Activated CD4-positive, alpha-beta T cell treated with anti-CD3 and anti-CD28 coated beads, Interleukin-10, Interleukin-2, amounts not matched to agents 100 ng/mL and 50 ng/mL, durations not matched to agents 16 hours and 8 hours (primary cell): ENCODE results near the gene ODAD3.

Experiments
- DNase-seq: peaks from one replicate; pipeline ENCODE4 v3.0.0-alpha.2; 2020

The ODAD3 gene

DNA sequence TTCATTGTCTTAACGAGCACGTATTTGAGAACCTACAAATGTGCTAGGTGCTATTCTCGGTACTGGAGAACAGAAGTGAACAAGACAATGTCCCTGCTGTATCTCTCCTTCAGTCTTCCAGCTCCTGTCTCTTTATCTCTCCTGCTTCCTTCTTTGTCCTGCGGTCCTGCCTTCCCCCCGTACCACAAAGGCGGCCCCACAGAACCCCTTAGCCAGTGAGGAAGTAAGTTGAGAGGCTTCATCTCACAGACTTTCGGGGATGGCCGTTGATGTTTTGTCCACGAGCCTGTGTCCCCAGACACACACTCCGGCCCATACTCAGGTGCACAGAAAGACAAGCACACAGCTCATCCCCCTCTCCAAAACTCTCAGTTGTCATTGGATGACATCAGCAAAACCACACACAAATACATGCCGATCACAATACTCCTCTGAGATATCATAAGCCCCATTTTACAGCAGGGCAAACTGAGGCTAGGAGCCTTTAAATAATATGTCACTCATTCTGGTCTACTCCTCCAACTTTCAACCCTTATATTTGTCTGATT, 61.0 kb downstream of the ODAD3 start:
- no peak for DNase-seq

DNA sequence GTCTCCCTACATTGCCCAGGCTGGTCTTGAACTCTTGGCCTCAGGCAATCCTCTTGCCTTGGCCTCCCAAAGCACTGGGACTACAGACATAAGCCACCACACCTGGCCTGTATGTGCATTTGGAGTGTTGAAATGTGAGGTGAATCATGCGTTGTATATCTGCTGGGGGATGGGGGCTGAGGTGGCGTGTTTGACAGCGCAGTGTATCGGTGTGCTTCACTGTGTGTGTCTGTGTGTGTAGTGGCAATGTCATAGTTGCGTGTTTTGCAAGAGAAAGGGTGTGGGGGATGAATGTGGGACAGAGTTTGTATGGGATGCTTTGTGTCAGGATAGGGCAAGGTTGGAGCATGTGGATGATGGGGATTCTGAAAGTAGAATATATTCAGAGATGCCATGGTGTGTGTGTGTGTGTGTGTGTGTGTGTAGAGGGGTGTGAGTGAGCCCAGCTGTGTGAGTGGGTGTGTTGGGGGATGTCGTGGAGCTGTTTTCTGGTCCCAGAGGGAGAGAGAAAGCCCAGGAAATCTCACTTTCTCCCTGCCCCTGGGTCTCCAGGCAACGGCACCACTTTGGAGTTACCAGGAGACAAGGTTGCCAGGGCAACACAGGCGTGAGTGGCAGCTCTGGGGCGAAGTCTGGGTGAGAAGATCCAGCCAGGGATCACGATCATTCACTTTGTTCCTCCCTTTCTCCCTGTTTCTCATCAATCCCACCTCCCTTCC, 61.6 kb downstream of the ODAD3 start:
- DNase-seq, result no peak

DNA sequence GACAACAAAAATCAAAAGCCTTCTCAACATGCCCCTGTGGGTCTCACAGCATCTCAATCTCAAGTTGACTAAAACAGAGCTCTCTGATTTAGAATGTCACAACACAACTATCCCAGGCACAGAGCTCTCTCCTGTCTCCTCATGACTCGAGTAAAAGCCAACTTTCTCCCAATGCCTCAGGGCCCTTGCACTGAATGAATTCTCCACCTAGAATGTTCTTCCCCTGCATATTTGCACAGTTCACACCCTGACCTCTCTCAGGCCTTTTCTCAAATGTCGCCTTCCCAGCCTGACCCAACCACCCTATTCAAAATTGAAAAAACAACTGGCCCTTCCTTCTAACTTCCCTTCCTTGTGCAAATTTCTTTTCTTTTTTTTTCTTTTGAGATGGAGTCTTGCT, 64.2 kb downstream of the ODAD3 start:
- no peak for DNase-seq
